ENCODE results near the gene TAX1BP3. TPM values are rescaled to one million over a fixed set of nuclear protein-coding genes. Genes with fewer than 3 reads are reported as not detected.

TAX1BP3 gene
- total RNA-seq, 1 donor = 164 TPM

- Histone ChIP-seq H3K36me3 (ENCODE audit: insufficient read depth, low read length) (peaks cover 27% of the 10 kb centered on the region), H3K27me3 (ENCODE audit: insufficient read depth, low read length) (no peaks in the 10 kb centered on the region), H3K4me3 (ENCODE audit: insufficient read depth, low read length) (no peak overlapping the region), H3K79me2 (ENCODE audit: insufficient read depth, low read length) (peaks cover 63% of the 10 kb centered on the region), H2AFZ (ENCODE audit: low read length) (no peak overlapping the region), H3K27ac (ENCODE audit: low read depth, low read length) (no peak overlapping the region), H3K9me3 (ENCODE audit: low read depth, low read length) (no peaks in the 10 kb centered on the region), H4K20me1 (ENCODE audit: insufficient read depth, low read length) (peaks cover 40% of the 10 kb centered on the region), H3K4me2 (ENCODE audit: insufficient read depth, low read length) (no peak overlapping the region), H3K4me1 (ENCODE audit: insufficient read depth, low read length) (peaks cover 25% of the 10 kb centered on the region)
- DNase-seq (ENCODE audit: insufficient read length, low spot score, missing footprints) = peak; percentile 43
- no peak for TF ChIP-seq CTCF (IDR thresholded peaks at IDR 0.05; ENCODE audit: extremely low read depth, low read depth, low read length)
Measured at GRCh38 chr17:3665834-3666233, 2.5 kb downstream of the TAX1BP3 start.

DNA sequence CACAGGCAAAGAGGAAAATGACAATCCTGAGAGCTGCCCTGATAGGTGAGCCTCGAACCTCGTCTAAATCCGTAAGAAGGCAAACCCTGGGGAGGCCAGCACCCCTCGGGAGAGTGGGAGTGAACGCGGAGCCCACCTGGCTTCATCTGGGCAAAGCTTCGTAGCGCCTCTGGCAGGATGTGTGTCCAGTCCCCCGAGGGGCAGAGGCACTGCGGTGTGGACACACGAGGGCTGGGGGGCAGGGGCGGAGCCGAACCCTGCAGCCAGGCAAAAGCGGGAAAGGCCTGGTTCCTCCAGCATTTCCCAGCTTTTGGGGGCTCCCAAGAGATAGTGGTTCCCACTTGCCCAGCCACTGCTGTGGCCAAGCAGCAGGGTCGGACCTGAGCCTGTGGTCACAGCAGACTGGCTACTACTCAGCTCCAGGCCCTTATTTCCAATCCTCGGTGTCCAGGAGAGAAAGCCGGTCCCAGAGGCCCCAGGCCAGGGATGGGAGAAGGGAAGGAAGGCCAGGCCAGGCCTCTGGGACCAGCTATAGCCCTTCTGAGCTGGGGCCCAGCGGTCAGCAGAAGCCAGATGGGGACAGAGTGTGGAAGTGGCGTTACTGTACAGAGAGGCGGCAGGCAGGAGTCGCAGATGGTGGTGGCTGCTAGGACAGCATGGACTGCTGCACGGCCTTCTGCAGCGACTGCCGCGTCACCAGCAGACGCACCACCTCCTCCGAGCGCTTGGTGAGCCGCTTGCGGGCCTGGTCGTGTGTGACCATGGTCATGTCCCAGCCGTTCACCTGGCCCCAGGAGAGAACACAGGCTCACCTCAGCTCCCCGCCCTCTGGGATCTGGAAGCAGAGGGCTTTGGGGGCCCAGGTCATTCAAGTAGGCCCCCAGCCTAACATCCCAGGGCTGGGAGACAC is 5.0 kb downstream of the TAX1BP3 start:
- Histone ChIP-seq H3K79me2 (ENCODE audit: insufficient read depth, low read length) (peaks cover 44% of the 10 kb centered on the region), H3K4me2 (ENCODE audit: insufficient read depth, low read length) (no peak overlapping the region), H3K4me3 (ENCODE audit: insufficient read depth, low read length) (no peak overlapping the region), H4K20me1 (ENCODE audit: insufficient read depth, low read length) (peaks cover 40% of the 10 kb centered on the region), H3K9me3 (ENCODE audit: low read depth, low read length) (no peaks in the 10 kb centered on the region), H2AFZ (ENCODE audit: low read length) (no peak overlapping the region), H3K36me3 (ENCODE audit: insufficient read depth, low read length) (peaks cover 25% of the 10 kb centered on the region), H3K4me1 (ENCODE audit: insufficient read depth, low read length) (peaks cover 30% of the 10 kb centered on the region), H3K27ac (ENCODE audit: low read depth, low read length) (no peak overlapping the region), H3K27me3 (ENCODE audit: insufficient read depth, low read length) (no peaks in the 10 kb centered on the region)
- TF ChIP-seq CTCF (IDR thresholded peaks at IDR 0.05; ENCODE audit: extremely low read depth, low read depth, low read length) = no peak
- peak; percentile 66 for DNase-seq (ENCODE audit: insufficient read length, low spot score, missing footprints)

GRCh38 chr17:3660311-3660891 is 8.0 kb downstream of the TAX1BP3 start:
- H3K4me3 ChIP-seq (ENCODE audit: insufficient read depth, low read length) = no peak overlapping the region
- TF ChIP-seq CTCF (IDR thresholded peaks at IDR 0.05; ENCODE audit: extremely low read depth, low read depth, low read length) = no peak
- peak; percentile 62 for DNase-seq (ENCODE audit: insufficient read length, low spot score, missing footprints)
- no peaks in the 10 kb centered on the region for H3K9me3 ChIP-seq (ENCODE audit: low read depth, low read length)
- no peak overlapping the region for H3K4me2 ChIP-seq (ENCODE audit: insufficient read depth, low read length)
- H2AFZ ChIP-seq (ENCODE audit: low read length) = no peak overlapping the region
- H3K4me1 ChIP-seq (ENCODE audit: insufficient read depth, low read length) = peaks cover 11% of the 10 kb centered on the region
- peak overlapping the region; percentile 75 for H3K27ac ChIP-seq (ENCODE audit: low read depth, low read length)
- peaks cover 25% of the 10 kb centered on the region for H3K36me3 ChIP-seq (ENCODE audit: insufficient read depth, low read length)
- H3K79me2 ChIP-seq (ENCODE audit: insufficient read depth, low read length) = peaks cover 21% of the 10 kb centered on the region
- no peaks in the 10 kb centered on the region for H3K27me3 ChIP-seq (ENCODE audit: insufficient read depth, low read length)
- peaks cover 22% of the 10 kb centered on the region for H4K20me1 ChIP-seq (ENCODE audit: insufficient read depth, low read length)

DNA sequence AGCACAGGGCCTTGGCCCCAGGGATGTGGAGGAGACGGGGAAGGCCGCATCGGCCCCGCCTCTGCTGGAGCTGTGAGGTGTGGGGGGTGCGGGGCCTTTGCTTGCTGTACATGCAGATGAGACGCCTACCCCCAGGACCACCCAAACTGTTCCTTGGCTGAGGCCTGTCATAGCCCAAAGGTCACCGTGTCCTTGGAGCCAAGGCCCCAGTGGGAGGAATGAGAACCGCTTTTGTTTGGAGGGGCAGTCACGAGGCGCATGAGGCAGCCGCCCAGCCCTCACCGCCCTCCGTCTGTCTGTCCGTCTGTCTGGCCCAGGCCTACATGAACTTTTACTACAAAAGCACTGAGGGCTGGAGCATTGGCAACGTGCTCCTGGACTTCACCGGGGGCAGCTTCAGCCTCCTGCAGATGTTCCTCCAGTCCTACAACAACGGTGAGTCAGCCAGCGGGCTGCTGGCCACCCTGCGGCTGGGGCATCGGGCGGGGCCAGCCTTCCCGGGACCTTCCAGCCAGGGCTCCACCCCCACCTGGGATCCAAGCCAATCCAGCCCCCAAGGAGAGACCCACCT is 8.8 kb downstream of the TAX1BP3 start:
- peaks cover 14% of the 10 kb centered on the region for H3K79me2 ChIP-seq (ENCODE audit: insufficient read depth, low read length)
- peak; percentile 22 for TF ChIP-seq CTCF (IDR thresholded peaks at IDR 0.05; ENCODE audit: extremely low read depth, low read depth, low read length)
- peak overlapping the region; percentile 37 for H2AFZ ChIP-seq (ENCODE audit: low read length)
- H3K9me3 ChIP-seq (ENCODE audit: low read depth, low read length) = no peaks in the 10 kb centered on the region
- H3K27ac ChIP-seq (ENCODE audit: low read depth, low read length) = peak overlapping the region; percentile 75
- peak overlapping the region; percentile 33 for H3K4me2 ChIP-seq (ENCODE audit: insufficient read depth, low read length)
- peaks cover 11% of the 10 kb centered on the region for H3K4me1 ChIP-seq (ENCODE audit: insufficient read depth, low read length)
- H3K36me3 ChIP-seq (ENCODE audit: insufficient read depth, low read length) = peaks cover 21% of the 10 kb centered on the region
- DNase-seq (ENCODE audit: insufficient read length, low spot score, missing footprints) = peak; percentile 100
- peaks cover 17% of the 10 kb centered on the region for H4K20me1 ChIP-seq (ENCODE audit: insufficient read depth, low read length)
- no peak overlapping the region for H3K4me3 ChIP-seq (ENCODE audit: insufficient read depth, low read length)
- no peaks in the 10 kb centered on the region for H3K27me3 ChIP-seq (ENCODE audit: insufficient read depth, low read length)

All from osteoblast (primary cell).